Activated CD4-positive, alpha-beta T cell treated with anti-CD3 and anti-CD28 coated beads, Interleukin-2, amount 50 U/mL, for 1 hour (primary cell): Measurements from ENCODE around the gene SUSD2.
"Not testable (repeated sequence)": the region's sequence is repeated elsewhere in the genome, so short reads cannot be mapped to it uniquely, and the experiment has no call there.

Experiments used
- DNase-seq: peaks from one replicate; pipeline ENCODE4 v3.0.0-alpha.2; 2020

SUSD2 gene

DNA sequence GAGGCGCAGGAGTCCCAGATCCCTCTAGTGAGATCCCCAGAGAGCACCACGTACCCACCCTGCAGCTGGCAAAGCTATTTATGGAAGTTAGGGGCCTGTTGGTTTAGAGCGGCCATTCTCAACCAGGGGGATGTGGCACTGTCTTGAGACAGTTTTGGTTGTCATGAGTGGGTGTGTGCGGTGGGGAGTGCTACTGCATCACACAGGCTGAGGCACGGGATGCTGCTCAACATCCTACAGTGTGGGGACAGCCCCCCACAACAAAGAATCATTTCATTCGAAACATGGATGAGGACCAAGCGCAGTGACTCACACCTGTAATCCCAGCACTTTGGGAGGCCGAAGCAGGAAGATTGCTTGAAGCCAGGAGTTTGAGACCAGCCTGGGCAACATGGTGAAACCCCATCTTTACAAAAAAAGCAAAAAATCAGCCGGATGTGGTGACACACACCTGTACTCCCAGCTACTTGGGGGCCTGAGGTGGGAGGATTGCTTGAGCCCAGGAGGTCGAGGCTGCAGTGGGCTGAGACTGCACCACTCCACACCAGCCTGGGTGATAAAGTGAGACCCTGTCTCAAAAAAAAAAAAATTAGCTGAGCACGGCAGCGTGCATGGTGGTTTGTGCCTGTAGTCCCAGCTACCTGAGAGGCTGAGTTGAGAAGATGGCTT lies 35.4 kb downstream of the SUSD2 start:
- DNase-seq, result no peak

DNA sequence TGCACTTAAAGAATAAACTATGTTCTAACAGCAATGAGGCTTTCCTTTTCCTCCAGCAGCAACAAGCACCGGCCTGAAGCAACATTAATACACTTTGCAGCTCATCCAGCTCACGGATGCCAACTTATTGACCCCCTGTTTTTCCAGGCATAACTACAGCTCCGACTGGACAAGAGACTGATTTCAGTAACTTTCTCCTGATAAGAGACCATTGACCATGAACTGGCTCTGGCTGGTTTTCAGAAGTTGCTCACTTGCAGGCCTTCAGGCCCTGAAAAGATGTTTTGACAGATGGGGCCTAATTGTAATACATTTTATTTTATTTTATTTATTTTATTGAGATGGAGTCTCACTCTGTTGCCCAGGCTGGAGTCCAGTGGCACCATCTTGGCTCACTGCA lies 36.1 kb downstream of the SUSD2 start:
- no peak for DNase-seq

DNA sequence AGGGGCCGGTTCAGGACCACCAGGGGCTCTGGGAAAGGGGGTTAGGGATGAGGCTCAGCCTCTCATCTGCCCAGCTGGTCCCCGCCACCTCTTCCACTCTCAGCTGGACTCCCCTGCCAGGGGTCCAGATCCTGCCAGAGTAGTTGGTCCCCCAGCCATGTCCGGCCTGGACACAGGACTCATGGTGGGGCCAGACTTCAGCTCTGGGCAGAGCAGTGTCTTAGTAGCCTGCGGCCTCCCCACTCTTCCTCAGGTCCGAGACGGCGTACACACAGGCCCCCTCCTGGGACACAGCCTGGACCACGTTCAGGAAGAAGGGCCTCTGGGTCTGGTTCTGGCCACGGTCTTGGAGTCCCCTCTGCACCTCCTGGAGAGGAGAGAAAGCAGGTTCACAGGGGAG lies 38.5 kb downstream of the SUSD2 start:
- DNase-seq, result no peak

DNA sequence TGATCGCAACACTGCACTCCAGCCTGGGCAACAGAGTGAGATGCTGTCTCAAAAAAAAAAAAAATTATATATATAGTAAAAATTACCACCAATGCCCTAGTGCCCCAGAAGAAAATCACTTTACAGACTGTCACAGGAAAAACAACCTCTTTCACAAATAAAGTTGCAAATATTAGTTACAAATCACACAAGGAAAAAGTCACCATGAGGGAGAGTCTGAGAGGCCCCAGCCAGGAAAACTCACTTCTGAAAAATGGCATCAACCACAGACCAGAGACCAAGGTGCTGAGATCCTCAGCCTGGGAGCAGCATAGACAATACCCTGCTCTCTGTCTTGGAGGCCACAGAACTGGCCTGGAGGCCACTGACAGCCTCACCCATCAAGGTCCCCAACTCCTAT lies 43.2 kb downstream of the SUSD2 start:
- no peak for DNase-seq

DNA sequence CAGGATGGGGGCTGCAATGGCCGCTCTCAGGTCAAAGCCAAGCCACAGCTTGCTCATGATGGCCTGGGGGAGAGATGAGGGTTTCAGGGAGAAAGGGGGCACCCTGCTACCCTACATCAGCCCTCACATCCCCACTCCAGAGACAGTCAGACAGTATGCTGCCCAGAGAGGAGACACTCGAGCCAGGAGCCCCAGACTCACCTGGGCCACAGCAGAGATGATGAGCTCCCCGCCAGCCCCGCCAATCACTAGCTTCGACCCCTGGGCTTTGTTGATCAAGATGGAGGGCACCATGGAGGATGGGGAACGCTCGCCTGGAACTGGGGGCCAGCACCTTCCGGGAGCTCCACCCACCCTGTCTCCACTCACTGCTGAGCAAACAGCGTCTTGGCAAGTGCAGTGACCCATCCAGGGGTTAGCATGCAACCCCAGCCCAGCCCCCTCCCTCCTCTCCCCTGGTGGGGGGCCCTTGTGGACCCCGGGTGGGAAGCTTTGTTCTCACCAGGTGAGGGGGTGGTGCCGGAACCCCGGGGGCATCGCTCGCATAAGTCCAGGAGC lies 43.8 kb downstream of the SUSD2 start:
- no peak for DNase-seq

DNA sequence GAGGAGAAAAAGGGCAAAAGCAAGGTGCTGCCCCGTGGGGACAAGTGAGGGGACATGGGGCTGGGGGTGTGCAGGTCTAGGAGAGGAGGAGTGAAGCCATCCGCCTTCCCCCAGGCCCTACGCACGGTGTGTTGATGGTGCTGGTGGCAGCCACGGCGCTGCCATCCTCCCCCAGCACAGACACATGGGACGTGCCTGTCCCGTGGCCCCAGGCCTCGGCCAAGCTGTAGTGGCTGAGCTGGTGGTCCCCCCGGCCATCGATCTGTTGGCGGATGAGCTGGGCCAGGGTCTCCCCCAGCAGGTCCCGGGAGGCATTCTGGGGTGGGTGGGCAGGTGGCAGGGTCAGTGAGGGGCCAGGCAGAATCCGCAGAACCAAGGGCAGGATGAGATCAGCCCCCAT lies 44.7 kb downstream of the SUSD2 start:
- no peak for DNase-seq

DNA sequence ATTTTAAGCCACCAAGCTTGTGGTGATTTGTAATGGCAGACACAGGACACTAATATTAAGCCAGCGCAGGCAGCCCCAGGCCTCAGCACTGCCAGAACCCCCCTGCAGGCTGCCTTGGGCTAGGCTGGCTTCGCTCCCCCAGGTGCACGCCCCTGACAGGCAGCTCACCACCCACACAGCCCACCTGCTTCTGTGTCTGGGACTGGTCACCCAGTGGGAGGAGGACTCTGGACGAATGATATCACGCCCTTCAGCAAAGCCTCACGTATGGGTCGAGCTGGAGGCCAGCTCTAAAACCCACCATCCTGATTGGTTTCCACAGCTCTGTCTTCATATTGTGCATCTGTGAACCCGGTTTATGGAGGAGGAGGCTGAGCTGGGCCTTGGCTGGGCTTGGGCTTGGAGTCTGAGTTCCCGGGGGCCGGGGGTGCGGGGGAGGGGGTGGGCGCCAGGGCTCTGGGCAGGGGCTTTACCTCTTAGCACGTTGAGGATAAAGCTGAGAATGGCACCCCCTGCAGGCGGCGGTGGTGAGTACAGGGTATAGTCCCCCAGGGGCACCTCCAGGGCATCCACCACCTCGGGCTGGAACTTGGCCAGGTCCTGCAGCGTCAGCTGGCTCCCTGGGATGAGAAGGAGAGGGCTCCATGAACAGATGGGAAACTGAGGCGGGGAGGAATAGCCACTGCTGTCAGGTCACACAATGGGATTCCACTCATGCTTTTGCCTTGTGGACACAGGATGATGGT lies 49.8 kb downstream of the SUSD2 start:
- peak; percentile 62 for DNase-seq

DNA sequence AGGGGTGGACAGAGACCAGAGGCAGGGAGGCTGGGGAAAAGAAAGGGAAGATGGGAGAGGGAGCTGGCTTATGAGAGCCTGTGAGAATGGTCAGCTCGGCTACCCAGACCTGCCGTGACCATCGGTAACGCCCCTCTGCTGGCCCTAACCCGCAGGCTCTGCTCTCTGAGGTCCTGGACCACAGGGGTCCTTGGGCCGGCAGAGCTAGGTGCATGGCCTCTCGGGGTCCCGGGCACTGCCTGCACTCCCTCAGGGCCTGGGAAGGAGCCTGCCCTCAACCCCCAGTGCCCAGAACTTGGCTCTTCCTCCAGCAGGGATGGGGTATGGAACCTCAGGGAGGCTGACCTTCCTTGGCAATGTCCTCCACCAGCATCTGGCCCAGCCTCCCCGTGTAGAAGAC lies 50.4 kb downstream of the SUSD2 start:
- no peak for DNase-seq

DNA sequence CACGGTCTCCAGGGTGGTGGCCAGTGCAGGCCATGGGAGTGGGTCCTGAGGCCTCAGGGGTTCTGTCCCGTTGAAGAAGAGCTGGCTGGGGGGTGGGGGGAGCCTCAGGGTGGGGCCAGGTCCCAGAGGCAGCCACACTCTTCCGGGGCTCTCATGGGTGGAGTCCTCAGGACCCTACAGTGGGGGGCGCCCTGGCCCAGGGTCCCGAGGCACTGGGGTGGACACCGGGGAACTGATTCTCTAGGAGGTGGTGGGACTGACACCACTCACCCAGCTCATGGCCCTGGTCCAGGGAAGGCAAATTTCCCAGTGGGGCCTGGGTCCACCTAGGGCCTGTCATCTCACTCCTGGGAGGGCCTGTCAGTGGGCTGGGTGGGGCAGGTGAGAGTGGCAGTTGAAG lies 50.8 kb downstream of the SUSD2 start:
- no peak for DNase-seq

DNA sequence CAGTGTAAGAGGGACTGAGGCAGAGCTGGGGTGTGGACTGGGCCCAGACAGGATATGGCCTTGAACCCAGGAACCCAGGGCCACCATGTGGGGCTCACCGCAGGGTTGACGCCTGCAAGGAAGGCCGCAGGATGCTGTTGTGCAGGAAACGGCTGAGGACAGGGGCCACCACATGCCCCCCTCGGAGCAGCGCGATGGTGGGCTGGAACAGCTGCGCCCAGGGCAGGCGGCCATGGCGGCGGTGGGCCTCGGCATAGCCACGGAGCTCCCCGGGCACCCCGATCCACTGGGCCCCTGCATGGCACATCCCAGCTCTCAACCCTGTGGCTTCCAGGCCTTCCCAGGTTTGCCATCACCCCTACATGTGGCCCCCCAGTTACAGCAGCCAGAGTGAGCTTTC lies 51.4 kb downstream of the SUSD2 start:
- DNase-seq, result no peak

DNA sequence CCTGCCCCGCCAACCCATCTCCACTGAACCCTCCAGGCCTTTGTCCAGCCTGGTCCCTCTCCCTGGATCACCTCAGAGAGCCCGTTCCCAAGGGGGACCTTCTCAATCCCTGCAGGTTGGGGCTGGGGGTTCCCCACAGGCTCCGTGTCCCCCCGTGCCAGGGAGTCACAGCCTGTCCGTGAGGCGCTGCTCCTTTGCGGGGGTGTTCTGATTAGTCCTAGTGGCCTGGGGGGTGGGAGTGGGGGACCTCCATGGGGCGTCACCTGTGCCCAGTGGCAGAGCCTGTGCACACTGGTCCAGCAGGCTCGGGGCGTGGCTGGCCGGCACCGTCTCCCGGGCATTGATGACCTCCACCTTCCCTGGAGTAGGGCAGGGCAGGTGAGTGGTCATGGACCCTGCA lies 51.9 kb downstream of the SUSD2 start:
- no peak for DNase-seq

DNA sequence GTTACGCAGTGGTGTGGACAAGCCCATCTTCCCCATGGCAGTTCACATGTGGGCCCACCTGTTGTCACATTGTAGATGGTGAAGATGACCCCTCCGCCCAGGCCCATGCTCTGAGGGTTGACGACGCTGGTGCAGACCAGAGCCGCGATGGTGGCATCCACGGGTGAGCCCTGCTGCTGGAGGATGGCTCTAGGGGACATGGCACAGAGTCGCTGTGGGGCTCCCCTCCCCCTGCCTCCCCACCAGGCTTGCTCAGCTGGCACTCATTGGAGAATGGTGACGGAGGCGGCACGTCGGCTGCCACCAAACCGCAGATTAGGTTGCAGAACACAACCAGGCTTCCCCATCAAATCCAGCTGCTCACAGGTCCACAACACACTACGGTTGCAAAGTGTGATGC lies 52.5 kb downstream of the SUSD2 start:
- DNase-seq, result no peak

DNA sequence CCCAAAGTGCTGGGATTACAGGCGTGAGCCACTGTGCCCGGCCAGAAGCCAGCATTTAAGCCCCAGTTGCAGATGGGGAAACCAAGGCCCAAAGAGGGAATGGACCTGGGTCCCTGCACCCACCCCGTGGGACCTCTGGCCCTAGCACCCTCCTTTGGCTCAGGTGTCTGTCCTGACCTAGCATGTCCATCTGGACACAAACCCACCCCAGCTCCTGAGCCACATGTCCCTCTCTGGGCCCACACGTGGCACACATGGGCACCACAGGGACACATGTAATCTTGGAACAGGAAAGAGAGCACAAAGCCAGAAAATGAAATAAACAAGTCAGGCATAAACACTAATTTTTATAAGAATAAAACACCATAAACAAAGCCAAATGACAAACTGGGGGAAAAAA lies 54.0 kb downstream of the SUSD2 start:
- DNase-seq, result no peak

DNA sequence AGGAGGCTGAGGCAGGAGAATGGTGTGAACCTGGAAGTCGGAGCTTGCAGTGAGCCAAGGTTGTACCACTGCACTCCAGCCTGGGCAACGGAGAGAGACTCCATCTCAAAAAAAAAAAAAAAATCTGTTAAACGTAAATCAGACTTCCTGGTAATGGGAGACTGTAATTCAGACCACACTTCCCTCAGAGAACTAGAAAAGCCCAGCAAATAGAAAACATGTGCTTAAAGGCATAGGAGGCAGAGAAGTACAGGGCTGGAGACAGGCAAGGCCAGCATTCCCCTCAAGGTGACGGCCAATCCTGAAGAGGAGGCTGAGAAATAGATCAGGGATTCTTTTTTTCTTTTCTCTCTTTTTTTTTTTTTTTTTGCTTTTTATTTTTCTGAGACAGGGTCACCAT lies 55.4 kb downstream of the SUSD2 start:
- no peak for DNase-seq

DNA sequence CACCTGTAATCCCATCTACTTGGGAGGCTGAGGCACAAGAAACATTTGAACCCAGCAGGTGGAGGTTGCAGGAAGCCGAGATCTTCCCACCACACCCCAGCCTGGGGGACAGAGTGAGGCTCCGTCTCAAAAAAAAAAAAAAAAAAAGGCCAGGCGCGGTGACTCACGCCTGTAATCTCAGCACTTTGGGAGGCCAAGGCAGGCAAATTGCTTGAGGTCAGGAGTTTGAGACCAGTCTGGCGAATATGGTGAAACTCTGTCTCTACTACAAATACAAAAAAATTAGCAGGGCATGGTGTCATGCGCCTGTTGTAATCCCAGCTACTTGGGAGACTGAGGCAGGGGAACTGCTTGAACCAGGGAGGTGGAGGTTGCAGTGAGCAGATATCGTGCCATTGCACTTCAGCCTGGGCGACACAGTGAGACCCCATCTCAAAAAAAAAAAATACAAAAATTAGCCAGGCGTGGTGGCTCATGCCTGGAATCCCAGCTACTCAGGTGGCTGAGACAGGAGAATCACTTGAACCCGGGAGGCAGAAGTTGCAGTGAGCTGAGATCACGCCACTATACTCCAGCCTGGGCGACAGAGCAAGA lies 56.9 kb downstream of the SUSD2 start:
- not testable (repeated sequence) for DNase-seq
